Spleen (tissue), 11 donors: ENCODE data around the gene MEST. TPM values are rescaled to one million over a fixed set of nuclear protein-coding genes. Genes with fewer than 3 reads are reported as not detected.

Experiments
- DNase-seq: peaks from one replicate; pipeline ENCODE4 v3.0.0-alpha.2; 2020
- H3K27ac ChIP-seq, 8 donors: fragments of 200-600 bp; sonication (generic) in 7 of 8; 1 replicate in 4 of 8; 2 replicates in 4 of 8; pipeline versions ENCODE4 v1.5.0 to v1.8.0; 2016 to 2021; ENCODE audit warnings: inconsistent platforms in 4 of 8, mild to moderate bottlenecking in 4 of 8, moderate library complexity in 1 of 8
- H3K27me3 ChIP-seq, 7 donors: fragments of 200-600 bp; sonication (generic) in 6 of 7; replicated peaks in 1 of 7; 1 replicate in 4 of 7; 2 replicates in 3 of 7; pipeline versions ENCODE4 v1.5.0 to v1.8.0; 2016 to 2021; ENCODE audit warnings: inconsistent platforms in 3 of 7, mild to moderate bottlenecking in 1 of 7
- H3K36me3 ChIP-seq, 6 donors: fragments of 200-600 bp; sonication (generic) in 5 of 6; 1 replicate in 4 of 6; 2 replicates in 2 of 6; pipeline versions ENCODE4 v1.5.0 to v1.8.0; 2016 to 2021; ENCODE audit warnings: inconsistent platforms in 2 of 6
- H3K4me1 ChIP-seq, 6 donors: fragments of 200-600 bp; sonication (generic) in 5 of 6; 1 replicate in 3 of 6; 2 replicates in 3 of 6; pipeline versions ENCODE4 v1.5.0 to v1.8.0; 2016 to 2021; ENCODE audit warnings: inconsistent platforms in 3 of 6
- H3K4me3 ChIP-seq, 8 donors: fragments of 200-600 bp; sonication (generic) in 7 of 8; 1 replicate in 4 of 8; 2 replicates in 4 of 8; pipeline versions ENCODE4 v1.5.0 to v1.8.0; 2016 to 2021; ENCODE audit warnings: inconsistent platforms in 4 of 8, mild to moderate bottlenecking in 4 of 8, moderate library complexity in 2 of 8
- H3K9me3 ChIP-seq, 8 donors: fragments of 200-600 bp; sonication (generic) in 7 of 8; 1 replicate in 4 of 8; 2 replicates in 4 of 8; pipeline versions ENCODE4 v1.5.0 to v1.8.0; 2016 to 2021; ENCODE audit warnings: inconsistent platforms in 4 of 8
- CTCF ChIP-seq, 11 experiments: fragments of 200-600 bp in 7 of 11; fragments of 450-650 bp in 4 of 11; sonication (generic) in 4 of 11; IDR thresholded peaks in 8 of 11; conservative IDR thresholded peaks in 3 of 11; 1 replicate in 7 of 11; 2 replicates in 4 of 11; pipeline versions ENCODE4 v1.4.0 to v1.8.0; 2016 to 2021; ENCODE audit warnings: antibody characterized with exemption in 11 of 11, inconsistent platforms in 4 of 11, mild to moderate bottlenecking in 1 of 11
- POLR2A ChIP-seq, 3 donors: fragments of 450-650 bp; IDR thresholded peaks; one replicate each; pipeline ENCODE4 v1.5.1; 2017; ENCODE audit warnings: antibody characterized with exemption in 3 of 3, mild to moderate bottlenecking in 1 of 3
- POLR2AphosphoS5 ChIP-seq, 3 donors: sonication (generic); formaldehyde crosslinking; IDR thresholded peaks; one replicate each; pipeline ENCODE4 v1.5.1; 2017; ENCODE audit warnings: antibody characterized with exemption in 3 of 3
- WGBS, 5 donors: extraction: QIAGEN DNeasy Blood & Tissue Kit in 3 of 5; methylation state at CpG; one replicate each; pipeline versions ENCODE4 v1.1.5 to v1.1.7; 2013 to 2018; 5-methylcytosine and 5-hydroxymethylcytosine counted together
- intact Hi-C: fragments of 100-400 bp; cut with DNase I; formaldehyde crosslinking; loops from one replicate; pipeline ENCODE4 v1.15.0; 2023; ENCODE audit warnings: low total_unique reads
- polyA plus RNA-seq, 3 donors: library from polyadenylated mRNA; stranded (reverse); fragments of 200-250 nt; gene quantifications; one replicate each; pipeline ENCODE4 v1.2.1, GENCODE V29; 2013
- total RNA-seq, 7 donors: library from RNA; depleted of rRNA in 3 of 7; stranded (reverse); fragments of >200 nt in 3 of 7; fragmentation: NEBNext Ultra II Directional in 4 of 7; extraction: Animal tissue kit (Norgen Biotek cat#: 25700) in 4 of 7; gene quantifications; one replicate each; pipeline versions ENCODE4 v1.1.0 to v1.2.1, GENCODE V29; 2016 to 2021
- donor health status: healthy with polysubstance abuse.
- donor health status: DM: no; HTN: no; CAD: no; lungs with moderate emphysema.
- donor health status: DM: no; HTN: no; CAD: no.
- donor health status: Bipolar disorder and iron deficiency.
- donor health status: healthy.
- donor health status: DM: no; HTN: no; CAD: no.
- donor health status: DM: yes; HTN: yes; CAD: no.

Gene MEST
- total and polyA plus RNA-seq, 10 donors = 11.2 to 198 (median 98.2) TPM

GRCh38 chr7:130475776-130476175 is 16.1 kb upstream of the MEST start:
- no peak overlapping the region for H3K4me3 ChIP-seq
- TF ChIP-seq CTCF (IDR thresholded peaks at IDR 0.05 in 8 of 11, conservative IDR thresholded peaks at IDR 0.05 in 3 of 11) = no peak
- no peak for TF ChIP-seq POLR2A (IDR thresholded peaks at IDR 0.05)
- TF ChIP-seq POLR2AphosphoS5 (IDR thresholded peaks at IDR 0.05) = no peak
- WGBS, 5 donors = 78 to 88% (median 88%) methylated on average over 7 of the region's 7 CpGs
- H3K4me1 ChIP-seq = peaks cover 0 to 26% (median 8%) of the 10 kb centered on the region in 6 donors
- H3K27ac ChIP-seq = no peak overlapping the region
- intact Hi-C loops = no loop called here
- H3K27me3 ChIP-seq = no peaks in the 10 kb centered on the region
- no peak for DNase-seq
- no peaks in the 10 kb centered on the region for H3K36me3 ChIP-seq
- H3K9me3 ChIP-seq = peaks cover 0 to 14% (median 7%) of the 10 kb centered on the region in 8 donors

- H3K27me3 ChIP-seq = no peaks in the 10 kb centered on the region
- peaks cover 0 to 26% (median 8%) of the 10 kb centered on the region in 6 donors for H3K4me1 ChIP-seq
- peaks cover 0 to 14% (median 7%) of the 10 kb centered on the region in 8 donors for H3K9me3 ChIP-seq
- H3K36me3 ChIP-seq = no peaks in the 10 kb centered on the region
- WGBS, 5 donors = 62 to 81% (median 64%) methylated on average over 9 of the region's 9 CpGs
- no peak for DNase-seq
- intact Hi-C loops = no loop called here
- H3K4me3 ChIP-seq = no peak overlapping the region
- TF ChIP-seq POLR2AphosphoS5 (IDR thresholded peaks at IDR 0.05) (no peak), POLR2A (IDR thresholded peaks at IDR 0.05) (no peak), CTCF (IDR thresholded peaks at IDR 0.05 in 8 of 11, conservative IDR thresholded peaks at IDR 0.05 in 3 of 11) (no peak)
- H3K27ac ChIP-seq = no peak overlapping the region
Measured at GRCh38 chr7:130476297-130477150, 15.4 kb upstream of the MEST start.

- TF ChIP-seq POLR2AphosphoS5 (IDR thresholded peaks at IDR 0.05) = no peak
- TF ChIP-seq CTCF (IDR thresholded peaks at IDR 0.05 in 8 of 11, conservative IDR thresholded peaks at IDR 0.05 in 3 of 11) = no peak
- TF ChIP-seq POLR2A (IDR thresholded peaks at IDR 0.05) = no peak
- H3K36me3 ChIP-seq = no peaks in the 10 kb centered on the region
- DNase-seq = no peak
- H3K27ac ChIP-seq = no peak overlapping the region
- WGBS, 5 donors = 89 to 97% (median 94%) methylated on average over 3 of the region's 3 CpGs
- peaks cover 0 to 14% (median 7%) of the 10 kb centered on the region in 8 donors for H3K9me3 ChIP-seq
- peaks cover 0 to 10% (median 0%) of the 10 kb centered on the region in 6 donors for H3K4me1 ChIP-seq
- H3K27me3 ChIP-seq = peaks cover 0 to 9% (median 0%) of the 10 kb centered on the region in 7 donors
- no peak overlapping the region for H3K4me3 ChIP-seq
- intact Hi-C loops = no loop called here
Measured at GRCh38 chr7:130478991-130479390, 12.9 kb upstream of the MEST start.

GRCh38 chr7:130479716-130480400 is 12.0 kb upstream of the MEST start:
- Histone ChIP-seq H3K27me3 (peaks cover 0 to 9% (median 0%) of the 10 kb centered on the region in 7 donors), H3K9me3 (peaks cover 0 to 14% (median 7%) of the 10 kb centered on the region in 8 donors), H3K4me1 (peaks cover 0 to 8% (median 0%) of the 10 kb centered on the region in 6 donors), H3K36me3 (no peaks in the 10 kb centered on the region), H3K4me3 (no peak overlapping the region), H3K27ac (no peak overlapping the region)
- intact Hi-C loops = no loop called here
- 28 to 66% (median 59%) methylated on average over 1 of the region's 1 CpG for WGBS, 5 donors
- no peak for DNase-seq
- TF ChIP-seq CTCF (IDR thresholded peaks at IDR 0.05 in 8 of 11, conservative IDR thresholded peaks at IDR 0.05 in 3 of 11) = no peak
- TF ChIP-seq POLR2A (IDR thresholded peaks at IDR 0.05) = no peak
- no peak for TF ChIP-seq POLR2AphosphoS5 (IDR thresholded peaks at IDR 0.05)
